Keratinocyte (primary cell): ENCODE results near the gene ROBO2. TPM values are rescaled to one million over a fixed set of nuclear protein-coding genes. Genes with fewer than 3 reads are reported as not detected.

Experiments
- DNase-seq: peaks from one replicate; pipeline ENCODE4 v3.0.0-alpha.2; 2011; ENCODE audit warnings: low read depth, missing footprints, low spot score
- FAIRE-seq: peaks from 2 replicates; lab custom pipeline; 2011; peaks lifted over from hg19 to GRCh38; lab: Jason Lieb, UNC
- H2AFZ ChIP-seq: 2 replicates; pipeline ENCODE4 v1.6.0; 2012; ENCODE audit warnings: low read length, control low read depth, inconsistent platforms; ENCODE audit not compliant: control insufficient read depth
- H3K27ac ChIP-seq: 2 replicates; pipeline ENCODE4 v1.5.1; 2011; ENCODE audit warnings: low read length; ENCODE audit not compliant: control insufficient read depth, insufficient read depth
- H3K27me3 ChIP-seq: 3 replicates; pipeline ENCODE4 v1.6.0; 2011; ENCODE audit warnings: low read length; ENCODE audit not compliant: control insufficient read depth, insufficient read depth; ENCODE audit errors: extremely low read depth
- H3K36me3 ChIP-seq, 2 experiments: 2 replicates in 1 of 2; 3 replicates in 1 of 2; pipeline ENCODE4 v1.5.1; 2011; ENCODE audit warnings: low read length in 2 of 2, mild to moderate bottlenecking in 1 of 2; ENCODE audit not compliant: control insufficient read depth in 2 of 2, insufficient read depth in 2 of 2; ENCODE audit errors: extremely low read depth in 1 of 2
- H3K4me1 ChIP-seq: 3 replicates; pipeline ENCODE4 v1.5.1; 2011; ENCODE audit warnings: low read length; ENCODE audit not compliant: control insufficient read depth, insufficient read depth; ENCODE audit errors: extremely low read depth
- H3K4me2 ChIP-seq: 3 replicates; pipeline ENCODE4 v1.6.0; 2011; ENCODE audit warnings: low read depth, low read length; ENCODE audit not compliant: control insufficient read depth, insufficient read depth; ENCODE audit errors: extremely low read depth
- H3K4me3 ChIP-seq, 3 experiments: fragments of 200-600 bp in 1 of 3; sonication (generic) in 1 of 3; 2 replicates in 2 of 3; 3 replicates in 1 of 3; pipeline ENCODE4 v1.5.1; 2011 to 2016; ENCODE audit warnings: low read length in 3 of 3, mild to moderate bottlenecking in 3 of 3, control low read depth in 2 of 3, inconsistent platforms in 1 of 3, low read depth in 1 of 3, mixed read lengths in 1 of 3, mixed run types in 1 of 3, moderate library complexity in 1 of 3; ENCODE audit not compliant: control insufficient read depth in 2 of 3, insufficient read depth in 2 of 3; ENCODE audit errors: extremely low read depth in 1 of 3
- H3K79me2 ChIP-seq: 2 replicates; pipeline ENCODE4 v1.6.0; 2012; ENCODE audit warnings: low read length; ENCODE audit not compliant: control insufficient read depth, insufficient read depth
- H3K9ac ChIP-seq: 3 replicates; pipeline ENCODE4 v1.6.0; 2011; ENCODE audit warnings: low read length; ENCODE audit not compliant: control insufficient read depth, insufficient read depth; ENCODE audit errors: extremely low read depth
- H3K9me1 ChIP-seq: 3 replicates; pipeline ENCODE4 v1.6.0; 2011; ENCODE audit warnings: low read length; ENCODE audit not compliant: control insufficient read depth, insufficient read depth; ENCODE audit errors: extremely low read depth
- H3K9me3 ChIP-seq: 2 replicates; pipeline ENCODE4 v1.5.1; 2012; ENCODE audit warnings: low read depth, low read length; ENCODE audit not compliant: control insufficient read depth
- H4K20me1 ChIP-seq: 3 replicates; pipeline ENCODE4 v1.6.0; 2011; ENCODE audit warnings: low read length; ENCODE audit not compliant: control insufficient read depth, insufficient read depth; ENCODE audit errors: extremely low read depth
- CTCF ChIP-seq, 3 experiments: IDR thresholded peaks in 1 of 3; conservative IDR thresholded peaks in 1 of 3; optimal IDR thresholded peaks in 1 of 3; 2 replicates in 2 of 3; 3 replicates in 1 of 3; pipeline versions ENCODE3 to v1.5.1; 2011; ENCODE audit warnings: low read length in 3 of 3, mild to moderate bottlenecking in 3 of 3, moderate library complexity in 2 of 3, control low read depth in 1 of 3, inconsistent platforms in 1 of 3; ENCODE audit not compliant: insufficient read depth in 2 of 3; ENCODE audit errors: extremely low read depth in 1 of 3
- EZH2 ChIP-seq: IDR thresholded peaks from one replicate; pipeline ENCODE4 v1.6.1; 2012; ENCODE audit warnings: inconsistent platforms, mild to moderate bottlenecking, low read length, moderate library complexity
- dilution Hi-C: fragments of 300-500 bp; cut with MboI; formaldehyde crosslinking; loops from one replicate; pipeline ENCODE4 v1.7.0; 2020; ENCODE audit warnings: low sequenced_read_pairs; ENCODE audit not compliant: extremely low pct_ligation_motif_present
- polyA plus RNA-seq, 5 experiments: library from polyadenylated mRNA; depleted of rRNA in 3 of 5; stranded (reverse) in 3 of 5; stranded (forward) in 1 of 5; unstranded in 1 of 5; fragments of >200 nt; gene quantifications; 1 replicate in 1 of 5; 2 replicates in 3 of 5; 3 replicates in 1 of 5; pipeline versions ENCODE4 v1.2.1 to v1.2.3, GENCODE V29; 2011 to 2012; ENCODE audit warnings: missing spikeins in 2 of 5, low read depth in 1 of 5, low replicate concordance in 1 of 5

Gene ROBO2
- polyA plus RNA-seq, 1 donor (not counting 4 experiments of a cell fraction or from before 2014, with no cell fraction given): 0.30 TPM

DNA sequence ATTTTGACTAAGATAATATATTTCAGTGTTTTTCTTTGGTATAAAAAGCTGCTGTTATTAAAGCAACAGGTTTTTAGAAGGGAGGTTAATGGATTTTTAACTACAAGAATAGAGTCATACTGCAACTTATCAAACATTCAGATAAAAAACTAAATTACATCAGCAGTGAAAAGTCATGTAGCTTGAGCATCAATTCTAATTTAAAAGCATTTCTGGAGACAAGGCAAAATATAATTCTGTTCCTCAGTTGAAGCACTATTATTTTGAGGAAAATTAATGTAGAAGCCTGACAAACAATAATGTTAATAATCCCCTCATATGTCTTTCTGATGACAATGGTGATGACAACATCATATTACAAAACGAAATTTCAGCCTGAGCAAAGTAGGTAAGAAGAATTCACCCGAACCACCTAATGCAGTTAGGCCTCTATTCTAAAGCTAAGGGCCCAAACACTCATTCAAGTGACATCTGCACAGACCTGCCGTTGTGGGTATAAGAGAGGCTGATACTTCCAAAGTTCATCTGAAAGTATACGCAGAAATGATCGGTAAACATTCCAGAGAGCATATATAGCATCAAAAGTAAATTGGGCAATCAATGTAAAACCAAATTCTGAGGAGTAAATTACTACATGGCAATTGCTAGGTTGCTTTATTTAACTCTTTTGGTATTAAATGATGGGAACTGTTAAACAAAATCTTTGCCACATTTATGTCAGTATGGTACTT is 12.8 kb upstream of the ROBO2 start:
- no peak overlapping the region for H3K9ac ChIP-seq
- no peaks in the 10 kb centered on the region for H3K4me1 ChIP-seq
- H2AFZ ChIP-seq: no peak overlapping the region
- no peaks in the 10 kb centered on the region for H3K9me1 ChIP-seq
- H3K79me2 ChIP-seq: no peaks in the 10 kb centered on the region
- H3K9me3 ChIP-seq: no peaks in the 10 kb centered on the region
- H3K27me3 ChIP-seq: no peaks in the 10 kb centered on the region
- DNase-seq (no peak), FAIRE-seq (no peak)
- H3K4me2 ChIP-seq: no peak overlapping the region
- H3K36me3 ChIP-seq: no peaks in the 10 kb centered on the region
- no peak overlapping the region for H3K27ac ChIP-seq
- no peak overlapping the region for H3K4me3 ChIP-seq
- dilution Hi-C loops: no loop called here
- no peaks in the 10 kb centered on the region for H4K20me1 ChIP-seq
- TF ChIP-seq EZH2 (no peak), CTCF (optimal IDR thresholded peaks at IDR 0.05 in 1 of 3, IDR thresholded peaks at IDR 0.05 in 1 of 3, conservative IDR thresholded peaks at IDR 0.05 in 1 of 3; ENCODE audit: extremely low read depth in 1 of 3, insufficient read depth in 2 of 3, low read length in 3 of 3) (no peak)

DNA sequence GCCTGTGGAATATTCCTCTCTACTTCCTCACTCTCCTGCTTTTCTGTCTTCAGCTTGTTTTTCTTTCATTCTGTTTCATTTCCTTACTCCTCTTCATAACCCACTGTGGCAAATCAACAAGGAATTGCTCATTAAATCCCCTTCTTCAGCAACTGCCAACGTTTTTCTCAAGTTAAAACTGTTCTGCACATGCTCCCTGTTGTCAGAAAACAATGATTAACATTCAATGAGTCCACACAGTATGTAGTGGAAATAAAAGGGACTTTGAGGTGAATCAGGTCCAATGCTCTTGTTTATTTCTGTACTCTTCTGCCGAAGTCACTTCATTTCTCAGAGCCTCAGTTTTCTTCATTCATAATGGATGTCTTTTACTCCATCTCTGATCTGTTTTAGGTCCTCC is 11.9 kb upstream of the ROBO2 start:
- Histone ChIP-seq H3K9ac (no peak overlapping the region), H3K27ac (no peak overlapping the region), H2AFZ (no peak overlapping the region), H3K4me1 (no peaks in the 10 kb centered on the region), H3K4me2 (no peak overlapping the region), H4K20me1 (no peaks in the 10 kb centered on the region), H3K36me3 (no peaks in the 10 kb centered on the region), H3K9me1 (no peaks in the 10 kb centered on the region), H3K27me3 (no peaks in the 10 kb centered on the region), H3K9me3 (no peaks in the 10 kb centered on the region), H3K79me2 (no peaks in the 10 kb centered on the region), H3K4me3 (no peak overlapping the region)
- DNase-seq (no peak), FAIRE-seq (no peak)
- dilution Hi-C loops: no loop called here
- no peak for TF ChIP-seq EZH2
- no peak for TF ChIP-seq CTCF (optimal IDR thresholded peaks at IDR 0.05 in 1 of 3, IDR thresholded peaks at IDR 0.05 in 1 of 3, conservative IDR thresholded peaks at IDR 0.05 in 1 of 3; ENCODE audit: extremely low read depth in 1 of 3, insufficient read depth in 2 of 3, low read length in 3 of 3)
